Measurements from ENCODE around the gene ARMH1. TPM values are rescaled to one million over a fixed set of nuclear protein-coding genes. Genes with fewer than 3 reads are reported as not detected.

ARMH1 gene
- total RNA-seq, 1 donor from 2014 or later: 1.1 TPM

GRCh38 chr1:44642255-44642654 lies 32.3 kb upstream of the ARMH1 start:
- intact Hi-C loops (cut with micrococcal nuclease): no loop called here
- H3K27ac ChIP-seq (replicated peaks): peak overlapping the region; percentile 59
- H3K4me1 ChIP-seq: peaks cover 78% of the 10 kb centered on the region
- no peak overlapping the region for H3K4me3 ChIP-seq
- no peaks in the 10 kb centered on the region for H3K9me3 ChIP-seq (replicated peaks)
- no peaks in the 10 kb centered on the region for H3K27me3 ChIP-seq (ENCODE audit: low read depth)
- no peak for DNase-seq
- TF ChIP-seq, protein P1, sequence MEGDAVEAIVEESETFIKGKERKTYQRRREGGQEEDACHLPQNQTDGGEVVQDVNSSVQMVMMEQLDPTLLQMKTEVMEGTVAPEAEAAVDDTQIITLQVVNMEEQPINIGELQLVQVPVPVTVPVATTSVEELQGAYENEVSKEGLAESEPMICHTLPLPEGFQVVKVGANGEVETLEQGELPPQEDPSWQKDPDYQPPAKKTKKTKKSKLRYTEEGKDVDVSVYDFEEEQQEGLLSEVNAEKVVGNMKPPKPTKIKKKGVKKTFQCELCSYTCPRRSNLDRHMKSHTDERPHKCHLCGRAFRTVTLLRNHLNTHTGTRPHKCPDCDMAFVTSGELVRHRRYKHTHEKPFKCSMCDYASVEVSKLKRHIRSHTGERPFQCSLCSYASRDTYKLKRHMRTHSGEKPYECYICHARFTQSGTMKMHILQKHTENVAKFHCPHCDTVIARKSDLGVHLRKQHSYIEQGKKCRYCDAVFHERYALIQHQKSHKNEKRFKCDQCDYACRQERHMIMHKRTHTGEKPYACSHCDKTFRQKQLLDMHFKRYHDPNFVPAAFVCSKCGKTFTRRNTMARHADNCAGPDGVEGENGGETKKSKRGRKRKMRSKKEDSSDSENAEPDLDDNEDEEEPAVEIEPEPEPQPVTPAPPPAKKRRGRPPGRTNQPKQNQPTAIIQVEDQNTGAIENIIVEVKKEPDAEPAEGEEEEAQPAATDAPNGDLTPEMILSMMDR (IDR thresholded peaks at IDR 0.05; ENCODE audit: borderline replicate concordance): no peak
- H3K36me3 ChIP-seq: peaks cover 98% of the 10 kb centered on the region

GRCh38 chr1:44642925-44643324 lies 31.6 kb upstream of the ARMH1 start:
- Histone ChIP-seq H3K4me1 (peaks cover 72% of the 10 kb centered on the region), H3K27ac (replicated peaks) (peak overlapping the region; percentile 59), H3K36me3 (peaks cover 98% of the 10 kb centered on the region), H3K27me3 (ENCODE audit: low read depth) (no peaks in the 10 kb centered on the region), H3K9me3 (replicated peaks) (no peaks in the 10 kb centered on the region), H3K4me3 (no peak overlapping the region)
- DNase-seq: no peak
- intact Hi-C loops (cut with micrococcal nuclease): no loop called here
- TF ChIP-seq, protein P1 (IDR thresholded peaks at IDR 0.05; ENCODE audit: borderline replicate concordance): no peak

GRCh38 chr1:44643721-44644334 lies 30.7 kb upstream of the ARMH1 start:
- TF ChIP-seq, protein P1 (IDR thresholded peaks at IDR 0.05; ENCODE audit: borderline replicate concordance): no peak
- no peak for DNase-seq
- H3K36me3 ChIP-seq: peaks cover 98% of the 10 kb centered on the region
- H3K27me3 ChIP-seq (ENCODE audit: low read depth): no peaks in the 10 kb centered on the region
- H3K4me1 ChIP-seq: peaks cover 66% of the 10 kb centered on the region
- no peaks in the 10 kb centered on the region for H3K9me3 ChIP-seq (replicated peaks)
- H3K27ac ChIP-seq (replicated peaks): peak overlapping the region; percentile 59
- intact Hi-C loops (cut with micrococcal nuclease): no loop called here
- no peak overlapping the region for H3K4me3 ChIP-seq

DNA sequence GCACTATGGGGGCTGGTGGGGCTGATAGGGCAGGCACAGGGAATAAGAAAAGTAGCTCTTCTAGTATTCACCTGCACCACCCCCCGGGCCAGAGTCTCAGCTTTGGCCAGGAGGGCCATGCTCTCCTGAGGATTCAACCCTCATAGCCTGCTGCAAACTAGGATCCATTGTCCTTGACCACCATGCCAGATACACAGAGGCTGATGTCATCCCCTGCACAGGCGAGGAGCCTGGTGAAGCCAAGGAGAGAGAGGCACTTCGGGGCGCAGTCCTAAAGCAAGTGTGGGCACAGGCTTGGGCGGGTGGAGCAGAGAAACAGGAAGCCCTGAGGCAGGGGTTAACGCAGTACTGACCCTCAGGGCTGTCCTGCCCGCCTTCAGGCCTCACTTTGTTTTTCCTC lies 29.7 kb upstream of the ARMH1 start:
- TF ChIP-seq, protein P1 (IDR thresholded peaks at IDR 0.05; ENCODE audit: borderline replicate concordance): no peak
- intact Hi-C loops (cut with micrococcal nuclease): no loop called here
- no peak for DNase-seq
- Histone ChIP-seq H3K4me3 (no peak overlapping the region), H3K4me1 (peaks cover 61% of the 10 kb centered on the region), H3K27me3 (ENCODE audit: low read depth) (no peaks in the 10 kb centered on the region), H3K9me3 (replicated peaks) (no peaks in the 10 kb centered on the region), H3K36me3 (peaks cover 98% of the 10 kb centered on the region), H3K27ac (replicated peaks) (peak overlapping the region; percentile 59)

DNA sequence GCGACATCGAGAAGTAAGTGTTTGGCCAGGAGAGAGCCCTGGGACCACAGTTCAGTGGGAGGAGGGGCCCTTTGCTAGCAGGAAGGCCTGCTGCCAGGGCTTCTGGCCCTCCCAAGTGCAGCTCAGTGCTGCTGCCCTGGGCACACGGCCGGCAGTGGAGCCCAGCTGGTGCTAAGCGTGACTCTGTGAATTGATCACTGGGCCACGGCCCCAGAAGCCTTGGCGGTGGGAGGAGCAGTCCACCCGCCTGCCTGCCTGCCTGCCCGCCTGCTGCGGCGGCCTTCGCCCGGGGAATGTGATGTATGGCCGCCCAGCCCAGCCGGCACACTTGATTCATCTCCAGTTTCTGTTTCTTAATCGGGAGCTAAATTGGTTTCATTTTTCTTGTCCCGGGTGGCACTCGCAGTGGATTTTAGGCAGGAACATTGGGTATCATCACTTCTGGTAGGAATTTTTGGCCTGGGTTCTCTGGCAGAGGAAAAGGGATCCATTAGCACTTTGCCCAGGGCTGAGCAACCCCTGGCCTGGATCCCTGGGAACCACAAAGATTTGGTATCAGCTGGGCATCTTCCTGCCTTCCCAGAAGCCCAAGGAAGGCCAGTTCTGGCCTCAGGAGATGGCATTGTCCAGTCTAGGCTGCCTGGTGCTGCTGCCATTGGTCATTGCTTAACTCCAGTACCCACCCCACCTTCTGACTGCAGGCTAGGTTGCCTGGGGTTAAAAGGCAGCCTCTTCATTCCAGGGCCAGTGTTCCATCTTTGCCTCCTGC lies 28.9 kb upstream of the ARMH1 start:
- H3K36me3 ChIP-seq: peaks cover 98% of the 10 kb centered on the region
- TF ChIP-seq, protein P1 (IDR thresholded peaks at IDR 0.05; ENCODE audit: borderline replicate concordance): no peak
- peak overlapping the region; percentile 59 for H3K27ac ChIP-seq (replicated peaks)
- intact Hi-C loops (cut with micrococcal nuclease): no loop called here
- H3K4me1 ChIP-seq: peaks cover 61% of the 10 kb centered on the region
- no peaks in the 10 kb centered on the region for H3K9me3 ChIP-seq (replicated peaks)
- H3K27me3 ChIP-seq (ENCODE audit: low read depth): no peaks in the 10 kb centered on the region
- DNase-seq: peak; percentile 28
- H3K4me3 ChIP-seq: no peak overlapping the region
